Endothelial cell of umbilical vein (primary cell): ENCODE results near the gene AAR2. TPM values are rescaled to one million over a fixed set of nuclear protein-coding genes. Genes with fewer than 3 reads are reported as not detected.

Experiments
- BruUV-seq: library from RNA; stranded (reverse); fragments of 400-500 nt; replicated peaks from 2 replicates; lab custom pipeline; 2021; lab: Mats Ljungman, UMichigan
- CTCF ChIA-PET: fragments of 300-600, 350-600 bp; sonication (Branson Sonifier 250); formaldehyde crosslinking; loops from one replicate; lab custom pipeline; 2021; ENCODE audit warnings: antibody characterized with exemption, inconsistent platforms; lab: Charles Lee
- POLR2A ChIA-PET: fragments of 300-600, 350-600 bp; sonication (Branson Sonifier 250); formaldehyde crosslinking; loops from one replicate; lab custom pipeline; 2021; ENCODE audit warnings: antibody characterized with exemption, inconsistent platforms; lab: Charles Lee
- DNase-seq: peaks from one replicate; pipeline ENCODE4 v3.0.0-alpha.2; 2011; ENCODE audit warnings: low read depth, low spot score
- FAIRE-seq: peaks from 2 replicates; lab custom pipeline; 2011; peaks lifted over from hg19 to GRCh38; lab: Jason Lieb, UNC
- H2AFZ ChIP-seq: 2 replicates; pipeline ENCODE4 v1.6.0; 2012; ENCODE audit warnings: low read depth, low read length, control low read depth, inconsistent platforms
- H3K27ac ChIP-seq: 2 replicates; pipeline ENCODE4 v1.5.1; 2011; ENCODE audit warnings: low read depth, mild to moderate bottlenecking, control low read depth, low read length, moderate library complexity; ENCODE audit not compliant: insufficient read depth
- H3K27me3 ChIP-seq, 2 experiments: 2 replicates each; pipeline versions ENCODE4 v1.6.0 to v1.6.1; 2011; ENCODE audit warnings: low read length in 2 of 2, mixed read lengths in 1 of 2; ENCODE audit not compliant: control insufficient read depth in 2 of 2, insufficient read depth in 2 of 2
- H3K36me3 ChIP-seq, 2 experiments: 2 replicates in 1 of 2; 3 replicates in 1 of 2; pipeline ENCODE4 v1.5.1; 2011; ENCODE audit warnings: low read length in 2 of 2, mild to moderate bottlenecking in 1 of 2, moderate library complexity in 1 of 2; ENCODE audit not compliant: control insufficient read depth in 2 of 2, insufficient read depth in 2 of 2; ENCODE audit errors: extremely low read depth in 1 of 2
- H3K4me1 ChIP-seq: 3 replicates; pipeline ENCODE4 v1.5.1; 2011; ENCODE audit warnings: mild to moderate bottlenecking, low read length; ENCODE audit not compliant: control insufficient read depth, insufficient read depth; ENCODE audit errors: extremely low read depth
- H3K4me2 ChIP-seq: 2 replicates; pipeline ENCODE4 v1.6.1; 2011; ENCODE audit warnings: low read length, control low read depth, mixed read lengths; ENCODE audit not compliant: insufficient read depth
- H3K4me3 ChIP-seq, 3 experiments: fragments of 200-600 bp in 1 of 3; sonication (generic), shearing (Covaris generic) in 1 of 3; replicated peaks in 1 of 3; 2 replicates each; pipeline ENCODE4 v1.5.1; 2011 to 2016; ENCODE audit warnings: control low read depth in 3 of 3, low read length in 3 of 3, mild to moderate bottlenecking in 2 of 3, inconsistent platforms in 1 of 3, low read depth in 1 of 3, moderate library complexity in 1 of 3; ENCODE audit not compliant: insufficient read depth in 1 of 3
- H3K79me2 ChIP-seq: 2 replicates; pipeline ENCODE4 v1.6.0; 2012; ENCODE audit warnings: low read length, inconsistent platforms; ENCODE audit not compliant: control insufficient read depth, insufficient read depth
- H3K9ac ChIP-seq: replicated peaks from 2 replicates; pipeline ENCODE3; 2011; ENCODE audit warnings: low read length, control low read depth; ENCODE audit not compliant: insufficient read depth; ENCODE audit errors: extremely low read depth
- H3K9me1 ChIP-seq: replicated peaks from 3 replicates; pipeline ENCODE4 v1.6.0; 2011; ENCODE audit warnings: mild to moderate bottlenecking, low read length; ENCODE audit not compliant: control insufficient read depth, insufficient read depth; ENCODE audit errors: extremely low read depth
- H3K9me3 ChIP-seq: replicated peaks from 2 replicates; pipeline ENCODE4 v1.5.1; 2012; ENCODE audit warnings: low read length, inconsistent platforms; ENCODE audit not compliant: control insufficient read depth, insufficient read depth
- H4K20me1 ChIP-seq: replicated peaks from 2 replicates; pipeline ENCODE3; 2011; ENCODE audit warnings: mild to moderate bottlenecking, low read length; ENCODE audit not compliant: control insufficient read depth, insufficient read depth; ENCODE audit errors: extremely low read depth
- EZH2 ChIP-seq: IDR thresholded peaks from 2 replicates; pipeline ENCODE4 v1.6.1; 2012; ENCODE audit warnings: borderline replicate concordance, low read depth, mild to moderate bottlenecking, moderate library complexity, low read length, inconsistent platforms; ENCODE audit not compliant: severe bottlenecking
- FOS ChIP-seq: IDR thresholded peaks from 2 replicates; pipeline ENCODE4 v1.6.1; 2011; ENCODE audit warnings: mild to moderate bottlenecking, low read length, moderate library complexity, borderline replicate concordance; ENCODE audit not compliant: insufficient read depth
- GATA2 ChIP-seq: IDR thresholded peaks from 2 replicates; pipeline ENCODE4 v1.7.0; 2011; ENCODE audit warnings: low read depth, mild to moderate bottlenecking, moderate library complexity, mixed read lengths, low read length; ENCODE audit not compliant: insufficient read length, insufficient read depth
- JUN ChIP-seq: IDR thresholded peaks from 2 replicates; pipeline ENCODE4 v1.6.1; 2011; ENCODE audit warnings: borderline replicate concordance, low read depth; ENCODE audit not compliant: insufficient read length, insufficient read depth
- MYC ChIP-seq: IDR thresholded peaks from one replicate; pipeline ENCODE4 v1.6.1; 2011; ENCODE audit warnings: mild to moderate bottlenecking, low read depth, low read length
- POLR2A ChIP-seq: IDR thresholded peaks from 2 replicates; pipeline ENCODE4 v1.6.1; 2012; ENCODE audit warnings: low read depth, mild to moderate bottlenecking, control low read depth, low read length
- POLR2AphosphoS5 ChIP-seq: IDR thresholded peaks from 2 replicates; pipeline ENCODE4 v1.6.1; 2012; ENCODE audit warnings: low read depth, mild to moderate bottlenecking, control low read depth, low read length, moderate library complexity; ENCODE audit not compliant: insufficient read depth
- dilution Hi-C: fragments of 300-500 bp; cut with MboI; formaldehyde crosslinking; loops from one replicate; pipeline ENCODE4 v1.15.0; 2019; ENCODE audit warnings: low sequenced_read_pairs; ENCODE audit not compliant: extremely low pct_ligation_motif_present
- intact Hi-C: fragments of 100-400 bp; cut with micrococcal nuclease; formaldehyde crosslinking; loops from one replicate; pipeline ENCODE4 v1.10.0; 2022
- polyA plus RNA-seq, 4 experiments: library from polyadenylated mRNA; depleted of rRNA in 3 of 4; stranded (reverse) in 3 of 4; unstranded in 1 of 4; fragments of >200 nt; gene quantifications; 2 replicates each; pipeline versions ENCODE4 v1.2.1 to v1.2.3, GENCODE V29; 2011 to 2012; ENCODE audit warnings: missing spikeins in 1 of 4
- total RNA-seq: library from RNA; stranded (reverse); gene quantifications from 2 replicates; pipeline ENCODE4 v1.2.3, GENCODE V29; 2021
- TF ChIP-seq, protein P1 (sequence below), 2 donors: IDR thresholded peaks; 1 replicate in 1 of 2; 2 replicates in 1 of 2; pipeline ENCODE4 v1.5.1; 2011; ENCODE audit warnings: low read length in 2 of 2, mild to moderate bottlenecking in 2 of 2, moderate library complexity in 2 of 2, control low read depth in 1 of 2, inconsistent platforms in 1 of 2, low read depth in 1 of 2; ENCODE audit not compliant: insufficient read depth in 1 of 2; ENCODE audit errors: extremely low read depth in 1 of 2
- TF ChIP-seq, protein P2 (sequence below): IDR thresholded peaks from 2 replicates; pipeline ENCODE4 v1.6.1; 2011; ENCODE audit not compliant: insufficient read depth, insufficient read length

Gene AAR2
- total and polyA plus RNA-seq, 2 donors (not counting 3 experiments of a cell fraction or from before 2014, with no cell fraction given): 21.9 to 29.4 TPM

DNA sequence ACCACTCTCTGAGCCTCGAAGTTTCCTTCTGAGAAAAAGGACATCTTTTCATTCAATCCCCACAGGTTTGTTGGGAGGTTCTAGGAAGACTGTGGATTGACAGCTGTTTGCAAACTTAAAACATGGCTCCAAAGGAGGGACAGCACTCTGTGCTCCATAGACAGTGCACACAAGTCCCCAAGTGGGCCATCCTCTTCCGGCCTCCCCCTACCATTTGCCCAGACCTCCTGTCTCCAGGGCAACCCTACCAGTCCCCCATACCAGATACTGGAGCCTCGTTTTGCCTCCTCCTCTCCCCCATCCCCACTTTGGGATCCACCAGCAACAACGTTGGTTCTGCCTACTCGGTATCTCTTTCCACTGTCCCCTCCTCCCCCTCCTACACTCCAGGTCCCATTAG lies 61.4 kb downstream of the AAR2 start:
- Histone ChIP-seq H2AFZ (no peak overlapping the region), H3K9ac (no peak overlapping the region), H4K20me1 (no peaks in the 10 kb centered on the region), H3K27ac (no peak overlapping the region), H3K27me3 (peaks cover 11 to 16% of the 10 kb centered on the region in 2 experiments), H3K9me3 (no peaks in the 10 kb centered on the region), H3K9me1 (no peaks in the 10 kb centered on the region), H3K36me3 (no peaks in the 10 kb centered on the region), H3K4me1 (no peaks in the 10 kb centered on the region), H3K4me3 (no peak overlapping the region), H3K4me2 (no peak overlapping the region), H3K79me2 (no peaks in the 10 kb centered on the region)
- TF ChIP-seq EZH2 (no peak), POLR2AphosphoS5 (no peak), JUN (no peak), FOS (no peak), MYC (no peak), GATA2 (no peak), POLR2A (no peak)
- TF ChIP-seq, protein P1, sequence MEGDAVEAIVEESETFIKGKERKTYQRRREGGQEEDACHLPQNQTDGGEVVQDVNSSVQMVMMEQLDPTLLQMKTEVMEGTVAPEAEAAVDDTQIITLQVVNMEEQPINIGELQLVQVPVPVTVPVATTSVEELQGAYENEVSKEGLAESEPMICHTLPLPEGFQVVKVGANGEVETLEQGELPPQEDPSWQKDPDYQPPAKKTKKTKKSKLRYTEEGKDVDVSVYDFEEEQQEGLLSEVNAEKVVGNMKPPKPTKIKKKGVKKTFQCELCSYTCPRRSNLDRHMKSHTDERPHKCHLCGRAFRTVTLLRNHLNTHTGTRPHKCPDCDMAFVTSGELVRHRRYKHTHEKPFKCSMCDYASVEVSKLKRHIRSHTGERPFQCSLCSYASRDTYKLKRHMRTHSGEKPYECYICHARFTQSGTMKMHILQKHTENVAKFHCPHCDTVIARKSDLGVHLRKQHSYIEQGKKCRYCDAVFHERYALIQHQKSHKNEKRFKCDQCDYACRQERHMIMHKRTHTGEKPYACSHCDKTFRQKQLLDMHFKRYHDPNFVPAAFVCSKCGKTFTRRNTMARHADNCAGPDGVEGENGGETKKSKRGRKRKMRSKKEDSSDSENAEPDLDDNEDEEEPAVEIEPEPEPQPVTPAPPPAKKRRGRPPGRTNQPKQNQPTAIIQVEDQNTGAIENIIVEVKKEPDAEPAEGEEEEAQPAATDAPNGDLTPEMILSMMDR (IDR thresholded peaks at IDR 0.05; ENCODE audit: extremely low read depth in 1 of 2, insufficient read depth in 1 of 2, low read depth in 1 of 2, low read length in 2 of 2): no peak
- TF ChIP-seq, protein P2, sequence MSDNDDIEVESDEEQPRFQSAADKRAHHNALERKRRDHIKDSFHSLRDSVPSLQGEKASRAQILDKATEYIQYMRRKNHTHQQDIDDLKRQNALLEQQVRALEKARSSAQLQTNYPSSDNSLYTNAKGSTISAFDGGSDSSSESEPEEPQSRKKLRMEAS: no peak
- ChIA-PET POLR2A (no interaction called here), CTCF (no interaction called here)
- FAIRE-seq (no peak), DNase-seq (no peak)
- no TSS peak for BruUV-seq
- intact Hi-C loops: no loop called here
- dilution Hi-C loops: no loop called here
